ENCODE results near the gene MMP25.

The MMP25 gene

GRCh38 chr16:3045758-3046640 lies at the start of gene MMP25:
MMP25 (plus strand) TSS chr16:3046561; CDS start chr16:3046918, 357 bp downstream.
- no peak for DNase-seq

DNA sequence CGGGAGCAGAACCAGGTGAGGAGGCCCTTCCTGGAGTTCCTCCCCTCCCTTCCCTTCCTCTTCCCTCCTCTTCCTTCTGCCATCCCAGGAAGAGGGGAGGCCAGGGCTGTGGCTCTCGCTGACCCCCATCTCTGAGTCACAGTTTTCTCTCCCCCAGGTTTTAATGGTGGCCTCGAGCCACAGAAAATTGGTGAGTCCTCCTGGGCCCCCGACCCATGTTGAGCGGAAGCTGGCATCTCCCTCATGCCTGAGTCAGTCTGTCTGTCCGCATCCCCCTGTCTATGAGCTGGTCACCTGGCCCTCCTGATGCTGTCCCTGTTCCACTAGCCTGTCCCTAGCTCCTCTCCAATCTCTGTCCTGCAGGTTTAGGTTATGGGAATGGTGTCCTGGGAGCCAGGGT lies 46.4 kb upstream of the MMP25 start:
- no peak for DNase-seq

GRCh38 chr16:3000540-3000939 lies 45.8 kb upstream of the MMP25 start:
- no peak for DNase-seq

GRCh38 chr16:3001316-3001715 lies 45.0 kb upstream of the MMP25 start:
- DNase-seq = no peak

GRCh38 chr16:3003582-3004270 lies 42.6 kb upstream of the MMP25 start:
- DNase-seq = peak; percentile 98

DNA sequence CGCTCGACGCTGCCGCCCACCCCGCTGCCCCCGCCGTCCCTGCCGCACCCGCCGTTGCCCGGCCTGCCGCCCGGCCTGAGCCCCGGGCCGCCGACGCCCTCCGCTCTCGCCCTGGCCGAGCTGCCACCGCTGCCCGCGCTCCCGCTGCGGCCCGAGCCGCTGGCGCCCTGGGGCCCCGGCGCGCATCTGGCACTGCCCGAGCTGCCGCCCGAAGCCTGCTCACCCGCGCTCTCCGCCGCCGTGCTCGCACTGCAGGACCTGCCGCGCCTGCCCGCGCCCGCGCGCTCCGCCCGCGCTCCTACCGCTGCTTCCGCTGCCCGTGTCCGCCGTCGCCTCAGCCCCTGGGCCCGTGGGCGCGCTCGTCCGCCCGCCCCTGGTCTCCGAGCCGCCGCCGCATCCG lies 42.0 kb upstream of the MMP25 start:
- peak; percentile 27 for DNase-seq

GRCh38 chr16:3004781-3005284 lies 41.5 kb upstream of the MMP25 start:
- no peak for DNase-seq

DNA sequence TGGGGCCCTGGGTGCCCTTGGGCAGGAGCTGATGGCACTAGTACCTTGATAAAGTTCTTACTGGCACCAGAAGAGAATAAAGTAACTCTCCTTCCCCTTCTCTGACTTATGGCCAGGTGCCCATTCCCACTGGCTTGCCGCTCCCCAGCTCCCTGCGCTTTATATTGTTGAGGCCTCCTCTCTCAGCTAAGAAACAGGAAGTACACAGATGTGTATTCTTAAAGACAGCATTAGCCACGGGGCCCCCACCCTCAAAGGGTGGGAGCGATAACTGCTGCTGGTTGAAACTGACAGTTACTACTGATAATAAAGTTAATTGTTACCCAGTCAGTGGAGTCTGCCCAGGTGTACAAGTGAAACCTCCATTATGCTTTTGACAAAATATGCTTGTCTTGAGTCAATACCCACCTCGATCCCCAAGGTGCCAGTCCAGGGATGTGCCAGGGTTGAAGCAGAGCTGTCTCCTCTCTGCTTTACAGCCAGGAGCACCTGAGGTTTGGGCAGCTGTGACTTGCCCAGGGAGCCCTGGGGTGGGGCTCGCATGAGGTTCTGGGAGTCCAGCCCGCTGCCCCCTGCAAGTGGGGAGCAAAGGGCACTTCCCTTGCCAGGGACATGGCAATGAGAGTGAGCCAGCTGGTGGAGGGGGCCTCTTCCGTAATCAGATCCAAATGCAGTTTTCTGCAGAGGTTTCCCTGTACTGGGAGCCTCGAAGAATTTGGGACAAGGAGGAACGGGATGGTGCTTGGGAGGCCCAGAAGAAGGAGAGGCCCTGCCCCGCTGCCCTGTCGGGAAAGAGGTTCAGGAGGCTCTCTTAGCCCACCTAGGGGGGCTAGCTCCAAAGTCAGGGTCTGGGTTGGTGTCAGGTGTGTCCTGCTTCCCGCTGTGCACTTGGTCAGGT lies 39.1 kb upstream of the MMP25 start:
- DNase-seq = no peak

DNA sequence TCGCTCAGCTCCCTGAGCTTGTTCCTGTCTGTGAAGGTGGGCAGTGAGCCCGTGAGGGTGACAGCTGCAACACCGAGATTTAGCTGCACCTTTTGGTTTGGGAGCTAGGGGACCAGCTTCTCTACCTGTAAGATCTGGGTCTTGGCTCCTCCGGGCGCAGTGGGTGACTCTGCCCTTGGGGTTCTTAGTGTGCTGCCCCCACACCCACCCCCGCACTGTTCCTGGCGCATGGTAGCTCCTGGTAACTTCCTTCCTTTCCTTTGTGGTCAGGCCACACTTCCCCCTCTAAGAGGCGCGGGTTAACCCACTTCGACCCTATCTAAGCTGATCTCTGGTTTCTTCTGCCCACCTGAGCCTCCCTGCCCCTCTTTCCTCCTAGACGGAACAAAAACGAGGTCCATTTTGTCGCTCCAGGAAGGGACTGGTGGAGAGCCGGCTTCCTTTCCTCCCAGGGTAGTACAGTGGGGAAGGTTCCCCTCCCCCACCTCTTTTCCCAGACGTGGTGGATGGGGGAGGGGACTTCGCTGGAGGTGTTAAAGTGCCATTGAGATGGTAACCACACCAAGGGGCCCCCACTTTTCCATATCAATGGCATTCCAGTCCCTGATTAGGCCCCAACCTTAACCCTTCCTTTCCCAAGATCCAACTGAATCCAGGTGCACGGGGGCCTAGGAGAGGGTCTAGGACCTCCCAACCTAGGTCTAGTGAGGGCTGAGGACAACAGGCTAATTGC lies 38.2 kb upstream of the MMP25 start:
- no peak for DNase-seq

- DNase-seq = no peak
These were observed 37.7 kb upstream of the MMP25 start for GRCh38 chr16:3008690-3009037.

DNA sequence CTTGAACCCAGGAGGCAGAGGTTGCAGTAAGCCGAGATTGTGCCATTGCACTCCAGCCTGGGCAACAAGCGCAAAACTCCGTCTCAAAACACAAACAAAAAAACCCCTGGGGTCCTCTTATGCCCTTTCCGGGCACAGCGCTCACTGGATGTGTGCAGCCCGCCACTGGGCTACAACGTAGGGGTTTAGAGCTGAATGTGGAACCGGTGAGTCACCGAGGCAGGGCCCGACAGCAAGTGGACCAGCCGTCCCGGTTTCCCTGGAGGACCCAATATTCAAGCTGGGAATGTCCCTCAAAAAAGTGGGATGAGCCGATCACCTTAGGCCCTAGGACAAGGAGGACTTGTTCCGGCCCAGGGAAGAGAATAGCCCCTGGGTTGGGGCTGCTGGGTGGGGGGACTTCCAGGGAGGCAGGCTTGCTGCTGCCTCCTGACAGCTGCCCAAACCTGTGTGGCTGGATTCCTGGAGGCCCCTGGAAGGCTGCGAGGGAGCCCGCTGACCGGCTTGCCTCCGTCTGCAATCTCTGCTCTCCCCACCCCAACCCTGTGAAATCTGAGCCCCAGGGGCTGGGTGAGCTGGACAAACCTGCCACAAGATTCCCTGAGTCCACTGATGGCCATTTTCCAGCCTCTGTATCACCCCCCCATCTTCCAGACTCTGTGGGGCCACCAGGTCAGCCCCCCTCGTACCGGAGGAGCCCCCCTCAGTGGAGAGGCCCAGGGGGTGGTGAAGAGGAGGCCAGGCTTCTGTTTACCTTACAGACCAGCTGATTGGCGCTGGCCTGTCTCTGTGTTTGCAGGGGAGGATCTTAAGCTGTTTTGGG lies 36.6 kb upstream of the MMP25 start:
- DNase-seq = no peak

DNA sequence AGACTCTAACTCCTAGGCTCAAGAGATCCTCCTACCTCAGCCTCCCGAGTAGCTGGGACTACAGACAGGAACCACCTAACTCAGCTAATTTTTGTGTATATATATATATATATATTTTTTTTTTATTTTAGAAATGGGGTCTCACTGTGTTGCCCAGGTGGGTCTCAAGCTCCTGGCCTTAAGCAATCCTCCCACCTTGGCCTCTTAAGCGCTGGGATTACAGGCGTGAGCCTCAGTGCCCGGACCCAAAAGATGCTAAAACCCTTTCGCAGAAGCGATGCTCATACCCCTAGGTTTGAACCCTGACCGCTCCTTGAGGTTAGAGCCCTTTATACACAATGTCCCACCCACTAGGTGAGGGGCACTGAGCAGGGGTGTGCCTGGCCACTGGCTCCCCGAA lies 35.9 kb upstream of the MMP25 start:
- no peak for DNase-seq

- no peak for DNase-seq
These were observed 34.1 kb upstream of the MMP25 start for GRCh38 chr16:3012246-3012645.

DNA sequence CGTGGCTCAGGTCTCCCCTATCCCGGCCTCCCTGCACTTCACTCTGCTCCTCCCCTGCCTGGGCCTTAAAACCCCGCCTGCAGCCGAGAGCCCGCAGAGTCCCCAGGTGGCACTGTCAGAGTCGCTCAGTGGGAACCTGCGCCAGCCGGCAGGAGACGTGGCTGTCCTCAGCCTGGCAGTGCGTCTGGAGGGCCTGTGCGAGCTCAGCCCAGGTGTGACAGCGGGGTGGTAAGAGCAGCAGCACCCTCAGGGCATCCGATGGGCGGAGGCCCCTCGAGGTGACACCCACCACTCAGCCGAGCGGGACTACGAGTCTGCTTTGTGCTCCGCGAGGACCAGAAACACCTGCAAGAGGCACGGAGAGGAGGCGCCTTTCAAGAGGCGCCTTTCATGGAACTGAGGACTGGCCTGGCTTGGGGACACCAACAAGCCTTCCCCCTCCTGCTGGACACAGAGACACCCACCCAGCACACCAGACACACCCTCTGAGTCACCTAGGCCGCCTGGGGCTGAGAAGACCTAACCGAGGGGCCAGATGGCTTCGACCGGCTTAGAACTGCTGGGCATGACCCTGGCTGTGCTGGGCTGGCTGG lies 33.4 kb upstream of the MMP25 start, which contains the start of gene CLDN9:
Gene CLDN9 (plus strand): TSS at position 96 of the 593 bp plus-strand sequence. CDS start 440 bp downstream, at position 536.
- DNase-seq = peak; percentile 22

DNA sequence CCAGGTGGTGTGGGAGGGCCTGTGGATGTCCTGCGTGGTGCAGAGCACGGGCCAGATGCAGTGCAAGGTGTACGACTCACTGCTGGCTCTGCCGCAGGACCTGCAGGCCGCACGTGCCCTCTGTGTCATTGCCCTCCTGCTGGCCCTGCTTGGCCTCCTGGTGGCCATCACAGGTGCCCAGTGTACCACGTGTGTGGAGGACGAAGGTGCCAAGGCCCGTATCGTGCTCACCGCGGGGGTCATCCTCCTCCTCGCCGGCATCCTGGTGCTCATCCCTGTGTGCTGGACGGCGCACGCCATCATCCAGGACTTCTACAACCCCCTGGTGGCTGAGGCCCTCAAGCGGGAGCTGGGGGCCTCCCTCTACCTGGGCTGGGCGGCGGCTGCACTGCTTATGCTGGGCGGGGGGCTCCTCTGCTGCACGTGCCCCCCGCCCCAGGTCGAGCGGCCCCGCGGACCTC lies 32.8 kb upstream of the MMP25 start:
- DNase-seq = no peak

DNA sequence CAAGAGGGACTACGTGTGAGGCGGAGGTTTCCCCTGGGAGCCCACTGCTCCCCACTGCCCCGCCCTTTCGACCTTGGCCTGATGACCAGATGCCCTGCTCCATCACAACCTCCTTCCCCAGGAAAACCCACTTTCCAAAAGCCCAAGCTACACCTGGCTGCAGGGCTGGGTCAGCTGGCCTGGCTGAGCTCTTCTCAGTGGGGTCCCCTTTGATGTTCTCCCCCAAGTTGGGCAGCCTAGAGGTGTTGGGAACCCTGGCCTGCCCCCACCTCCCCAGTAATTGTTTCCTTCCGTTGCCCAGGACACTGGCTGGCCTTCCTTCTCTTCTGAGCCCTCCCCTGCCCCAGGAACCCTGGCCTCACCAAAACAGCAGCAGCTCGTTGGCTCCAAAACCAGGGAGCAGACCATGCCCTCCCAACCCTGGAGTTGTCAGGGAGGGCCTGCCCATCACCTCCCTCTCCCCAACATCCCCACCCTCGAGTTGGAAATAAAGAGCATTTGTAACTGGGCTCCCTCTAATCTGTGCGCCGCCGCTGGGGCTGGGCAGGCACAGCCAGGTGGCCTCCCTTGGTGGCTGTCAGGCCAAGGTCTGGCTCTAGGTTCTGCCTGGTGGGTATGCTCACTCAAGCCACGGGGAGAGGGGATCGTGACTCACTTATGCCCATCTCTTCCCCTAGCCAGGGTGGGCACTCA lies 32.2 kb upstream of the MMP25 start:
- DNase-seq = no peak

DNA sequence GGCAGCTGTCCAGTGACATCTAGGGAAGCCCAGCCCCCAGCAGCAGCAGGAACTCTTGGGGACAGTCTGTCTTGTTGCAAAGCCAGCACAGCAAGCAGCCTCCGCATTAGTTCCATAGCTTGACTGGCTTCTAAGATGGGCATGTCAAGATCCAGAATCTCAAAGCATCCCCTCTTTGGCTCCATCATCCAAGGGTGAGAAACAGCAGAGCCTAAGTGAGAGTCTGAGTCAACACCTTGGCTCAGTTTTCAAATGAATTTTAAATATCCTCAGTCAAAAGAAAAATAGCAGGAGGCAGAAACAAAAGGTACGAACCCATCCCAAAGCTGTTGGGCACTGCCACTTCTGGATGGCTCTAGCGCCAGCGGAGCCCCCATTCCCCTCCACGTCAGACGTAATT lies 31.4 kb upstream of the MMP25 start:
- DNase-seq = no peak

DNA sequence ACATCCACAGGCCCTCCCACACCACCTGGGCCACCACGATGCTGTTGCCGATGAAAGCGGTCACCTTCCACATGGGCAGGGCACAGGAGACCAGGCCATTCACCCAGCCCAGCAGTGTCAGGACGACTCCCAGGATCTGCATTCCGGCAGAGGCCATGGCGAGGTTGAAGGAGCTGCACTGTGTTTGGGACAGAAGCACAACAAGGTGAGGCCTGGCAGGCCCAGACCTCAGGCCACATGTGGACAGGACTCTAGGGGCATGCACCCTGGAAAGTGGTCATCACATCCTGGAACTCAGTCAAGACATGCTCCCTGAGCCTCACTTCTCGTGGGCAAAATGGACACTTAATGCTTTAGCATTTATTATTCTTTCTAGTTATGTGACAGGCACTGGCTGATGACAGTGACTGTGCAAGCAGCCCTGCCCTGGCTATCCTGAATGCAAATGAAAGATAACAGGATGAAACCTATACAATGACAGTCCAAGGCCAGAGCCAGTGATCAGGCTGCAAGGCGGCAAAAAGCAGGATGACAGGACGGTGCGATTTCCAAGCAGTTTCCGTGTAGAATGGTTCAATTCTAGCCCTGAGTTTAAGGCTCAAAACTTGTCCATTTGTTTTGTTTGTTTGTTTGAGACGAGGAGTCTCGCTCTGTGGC lies 30.4 kb upstream of the MMP25 start:
- no peak for DNase-seq

DNA sequence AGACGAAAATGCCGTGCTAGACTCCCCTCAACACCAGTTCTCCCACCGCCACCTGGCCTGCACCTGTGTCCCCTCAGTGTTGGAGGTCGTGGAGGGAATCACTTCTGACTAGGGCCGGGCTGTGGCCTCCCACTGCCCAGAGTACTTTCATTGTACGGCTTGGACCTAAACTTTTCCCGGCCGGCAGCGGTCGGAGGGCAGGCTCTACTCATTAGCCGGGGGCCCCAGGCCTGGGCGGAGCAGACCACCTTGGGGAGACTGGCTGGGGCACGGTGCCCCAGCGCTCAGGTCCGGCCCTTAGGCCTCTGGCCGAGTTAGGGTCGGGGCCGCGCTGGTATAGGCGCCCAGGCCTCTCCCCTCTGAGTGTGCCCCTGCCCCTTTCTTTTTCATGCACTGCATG lies 29.0 kb upstream of the MMP25 start:
- no peak for DNase-seq

Data from activated CD4-positive, alpha-beta T cell treated with anti-CD3 and anti-CD28 coated beads for 48 hours (primary cell).